ENCODE results near the gene UBR3.
"Not testable (repeated sequence)": the region's sequence is repeated elsewhere in the genome, so short reads cannot be mapped to it uniquely, and the experiment has no call there.

The UBR3 gene

GRCh38 chr2:169827272-169828140 lies at the start of gene UBR3:
Gene UBR3, plus strand, starts transcription at chr2:169827454. Its CDS starts 54 bp downstream, at chr2:169827508.
- peak; percentile 98 for DNase-seq

- no peak for DNase-seq
Observed at GRCh38 chr2:169778446-169778845, 48.8 kb upstream of the UBR3 start.

GRCh38 chr2:169781249-169782013 lies 45.8 kb upstream of the UBR3 start:
- no peak for DNase-seq

- DNase-seq = no peak
Observed at GRCh38 chr2:169782513-169782912, 44.7 kb upstream of the UBR3 start.

GRCh38 chr2:169790581-169790980 lies 36.7 kb upstream of the UBR3 start:
- no peak for DNase-seq

- DNase-seq = no peak
Observed at GRCh38 chr2:169795181-169795580, 32.1 kb upstream of the UBR3 start.

GRCh38 chr2:169796441-169796840 lies 30.8 kb upstream of the UBR3 start:
- no peak for DNase-seq

- no peak for DNase-seq
Observed at GRCh38 chr2:169797601-169798000, 29.7 kb upstream of the UBR3 start.

GRCh38 chr2:169798397-169798717 lies 28.9 kb upstream of the UBR3 start:
- no peak for DNase-seq

GRCh38 chr2:169798718-169799592 lies 28.3 kb upstream of the UBR3 start, which contains the start of gene SSB:
Gene SSB, plus strand, starts transcription at chr2:169798871. Its CDS starts 2,090 bp downstream, at chr2:169800961.
- DNase-seq = peak; percentile 96

- no peak for DNase-seq
Observed at GRCh38 chr2:169803480-169803879, 23.8 kb upstream of the UBR3 start.

- DNase-seq = no peak
Observed at GRCh38 chr2:169806586-169806985, 20.7 kb upstream of the UBR3 start.

GRCh38 chr2:169808221-169808620 lies 19.0 kb upstream of the UBR3 start:
- no peak for DNase-seq

GRCh38 chr2:169815849-169816248 lies 11.4 kb upstream of the UBR3 start:
- no peak for DNase-seq

GRCh38 chr2:169816961-169817360 lies 10.3 kb upstream of the UBR3 start:
- not testable (repeated sequence) for DNase-seq

- not testable (repeated sequence) for DNase-seq
Observed at GRCh38 chr2:169817369-169817768, 9.9 kb upstream of the UBR3 start.

GRCh38 chr2:169818241-169818640 lies 9.0 kb upstream of the UBR3 start:
- no peak for DNase-seq

GRCh38 chr2:169819106-169819505 lies 8.1 kb upstream of the UBR3 start:
- DNase-seq = no peak

GRCh38 chr2:169820101-169820500 lies 7.2 kb upstream of the UBR3 start:
- DNase-seq = not testable (repeated sequence)

- no peak for DNase-seq
Observed at GRCh38 chr2:169822036-169822435, 5.2 kb upstream of the UBR3 start.

GRCh38 chr2:169822785-169823392 lies 4.4 kb upstream of the UBR3 start:
- no peak for DNase-seq

- DNase-seq = no peak
Observed at GRCh38 chr2:169823996-169824372, 3.3 kb upstream of the UBR3 start.
